GM12878 (cell line): ENCODE results near the gene TOX4. TPM values are rescaled to one million over a fixed set of nuclear protein-coding genes. Genes with fewer than 3 reads are reported as not detected.

ENCODE experiments used
- CHD4 ChIP-seq: fragments of 200-600 bp; sonication (generic); IDR thresholded peaks from 2 replicates; pipeline ENCODE4 v1.6.1; 2016; ENCODE audit warnings: mild to moderate bottlenecking
- E2F8 ChIP-seq: fragments of 450-650 bp; IDR thresholded peaks from 2 replicates; pipeline ENCODE4 v1.6.1; 2018; ENCODE audit warnings: mild to moderate bottlenecking, low read depth, moderate library complexity; ENCODE audit not compliant: partially characterized antibody
- EGR1 ChIP-seq, 2 experiments: IDR thresholded peaks; 1 replicate in 1 of 2; 2 replicates in 1 of 2; pipeline ENCODE4 v1.6.1; 2011 to 2012; ENCODE audit warnings: low read depth in 2 of 2, low read length in 2 of 2, borderline replicate concordance in 1 of 2, mild to moderate bottlenecking in 1 of 2, moderate library complexity in 1 of 2
- JUND ChIP-seq: IDR thresholded peaks from 2 replicates; pipeline ENCODE4 v1.6.1; 2012; ENCODE audit warnings: low read depth, mild to moderate bottlenecking, low read length, improper control_type of control experiment, moderate library complexity
- KAT2A ChIP-seq: conservative IDR thresholded peaks from 2 replicates; pipeline ENCODE4 v1.6.1; 2011; ENCODE audit warnings: low read depth, low read length; ENCODE audit not compliant: control insufficient read depth
- LARP7 ChIP-seq: fragments of 450-650 bp; IDR thresholded peaks from 2 replicates; pipeline ENCODE4 v1.6.1; 2017; ENCODE audit warnings: mild to moderate bottlenecking
- MXI1 ChIP-seq: fragments of 150-350 bp; IDR thresholded peaks from 2 replicates; pipeline ENCODE4 v1.6.1; 2011; ENCODE audit warnings: low read depth, mild to moderate bottlenecking, inconsistent platforms, low read length, improper control_type of control experiment
- NBN ChIP-seq: fragments of 450-650 bp; IDR thresholded peaks from 2 replicates; pipeline ENCODE4 v1.6.1; 2016
- NRF1 ChIP-seq: conservative IDR thresholded peaks from 2 replicates; pipeline ENCODE4 v1.6.1; 2011; ENCODE audit warnings: mild to moderate bottlenecking, low read depth, low read length, improper control_type of control experiment
- RELA ChIP-seq: fragments of 450-650 bp; IDR thresholded peaks from 2 replicates; pipeline ENCODE4 v1.8.0; 2014; ENCODE audit warnings: borderline replicate concordance; ENCODE audit not compliant: partially characterized antibody
- SP1 ChIP-seq: IDR thresholded peaks from one replicate; pipeline ENCODE4 v1.6.1; 2011; ENCODE audit warnings: low read depth, low read length
- TCF3 ChIP-seq: IDR thresholded peaks from 2 replicates; pipeline ENCODE4 v1.6.1; 2012; ENCODE audit warnings: low read depth, mild to moderate bottlenecking, low read length, borderline replicate concordance; ENCODE audit not compliant: insufficient read depth
- USF1 ChIP-seq: IDR thresholded peaks from 2 replicates; pipeline ENCODE4 v1.6.1; 2011; ENCODE audit warnings: borderline replicate concordance, low read depth, mild to moderate bottlenecking, moderate library complexity, mixed read lengths, low read length; ENCODE audit not compliant: insufficient read depth; ENCODE audit errors: extremely low read length
- YBX1 ChIP-seq: fragments of 450-650 bp; IDR thresholded peaks from 2 replicates; pipeline ENCODE4 v1.6.1; 2016; ENCODE audit warnings: antibody characterized with exemption
- ZNF592 ChIP-seq: fragments of 450-650 bp; IDR thresholded peaks from 2 replicates; pipeline ENCODE4 v1.6.1; 2017; ENCODE audit warnings: mild to moderate bottlenecking, moderate library complexity
- polyA plus RNA-seq, 11 experiments: library from polyadenylated mRNA; depleted of rRNA in 4 of 11; unstranded in 6 of 11; stranded (reverse) in 5 of 11; fragments of >200 nt; fragmentation: Nextera tagmentation in 4 of 11; fragmentation: Illumina TruSeq in 1 of 11; extraction: Ambion mirVana in 4 of 11; extraction: Trizol in 1 of 11; gene quantifications; 1 replicate in 1 of 11; 2 replicates in 10 of 11; pipeline versions ENCODE4 v1.2.1 to v1.2.3, GENCODE V29; 2011 to 2016; ENCODE audit warnings: inconsistent platforms in 2 of 11, missing spikeins in 2 of 11, low read depth in 1 of 11
- total RNA-seq, 4 experiments: library from RNA; depleted of rRNA in 3 of 4; stranded (reverse); fragments of >200 nt in 3 of 4; fragmentation: Illumina TruSeq in 1 of 4; extraction: Trizol in 1 of 4; gene quantifications; 2 replicates each; pipeline versions ENCODE4 v1.2.1 to v1.2.3, GENCODE V29; 2013 to 2021
- TF ChIP-seq, protein P1 (sequence below): IDR thresholded peaks from 2 replicates; pipeline ENCODE4 v1.6.1; 2011; ENCODE audit warnings: mild to moderate bottlenecking, low read depth, low read length, moderate library complexity; ENCODE audit not compliant: insufficient replicate concordance

TOX4 gene
- total and polyA plus RNA-seq, 10 of the 15 experiments (the other 5 are each of a cell fraction or from before 2014, with no cell fraction given): 18.4 to 113 (median 55.2) TPM

DNA sequence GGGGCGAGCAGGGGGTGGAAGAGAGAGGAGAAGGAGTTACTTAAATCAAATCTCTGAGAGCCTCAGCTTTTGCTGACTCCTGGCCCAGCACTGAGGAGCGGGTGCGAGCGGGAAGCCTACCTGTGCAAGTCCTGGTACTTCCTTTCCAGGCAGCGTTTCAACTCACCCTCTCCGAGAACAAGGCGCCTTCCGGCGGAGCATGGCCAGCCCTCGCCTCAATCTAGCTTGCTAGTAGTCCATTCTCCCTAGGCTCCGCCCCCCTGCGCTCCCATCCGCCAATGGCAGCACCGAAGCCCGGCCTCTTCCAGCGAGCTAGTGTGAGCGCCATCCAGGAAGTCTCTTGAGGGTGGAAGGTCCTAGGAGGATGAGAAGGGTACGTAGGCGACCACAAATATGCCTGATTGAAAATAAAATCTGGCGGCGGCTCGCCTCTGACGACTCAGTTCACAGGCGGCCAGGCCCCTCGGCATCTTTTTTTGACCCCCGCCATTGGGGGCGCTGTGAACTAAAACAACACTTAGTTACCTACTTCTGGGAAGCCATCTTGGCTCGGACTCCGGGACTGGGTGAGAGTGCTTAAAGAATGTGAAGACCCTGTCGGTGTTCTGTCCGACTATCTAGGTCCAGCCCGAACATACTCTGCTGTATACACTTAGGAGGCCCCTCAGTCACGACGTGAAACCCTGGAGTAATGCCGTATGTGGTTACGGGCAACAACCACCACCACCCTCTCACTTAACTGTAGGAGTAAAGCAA is 20.9 kb upstream of the TOX4 start, which contains the start of gene CHD8 (continued):
- TF ChIP-seq KAT2A (no peak), NBN (peak; percentile 60; the same call in 1 of the 2 replicates), TCF3 (no peak), CHD4 (no peak), USF1 (no peak), YBX1 (no peak), JUND (no peak), NRF1 (no peak), EGR1 (IDR thresholded peaks at IDR 0.05; ENCODE audit: borderline replicate concordance in 1 of 2, low read depth in 2 of 2, low read length in 2 of 2) (peak in 1 of 2 experiments; percentile 2; a peak in 1 of 3 replicates), LARP7 (peak; percentile 17; the same call in 1 of the 2 replicates), MXI1 (peak; percentile 96), RELA (peak; percentile 11), E2F8 (no peak), SP1 (peak; percentile 89), ZNF592 (peak; percentile 87)
- TF ChIP-seq, protein P1, sequence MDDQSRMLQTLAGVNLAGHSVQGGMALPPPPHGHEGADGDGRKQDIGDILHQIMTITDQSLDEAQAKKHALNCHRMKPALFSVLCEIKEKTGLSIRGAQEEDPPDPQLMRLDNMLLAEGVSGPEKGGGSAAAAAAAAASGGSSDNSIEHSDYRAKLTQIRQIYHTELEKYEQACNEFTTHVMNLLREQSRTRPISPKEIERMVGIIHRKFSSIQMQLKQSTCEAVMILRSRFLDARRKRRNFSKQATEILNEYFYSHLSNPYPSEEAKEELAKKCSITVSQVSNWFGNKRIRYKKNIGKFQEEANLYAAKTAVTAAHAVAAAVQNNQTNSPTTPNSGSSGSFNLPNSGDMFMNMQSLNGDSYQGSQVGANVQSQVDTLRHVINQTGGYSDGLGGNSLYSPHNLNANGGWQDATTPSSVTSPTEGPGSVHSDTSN: no peak
